ENCODE measurements around the gene SLC25A41.
A peak's percentile ranks its signal among the peaks of the same experiment; 100 is the strongest.

SLC25A41 gene

GRCh38 chr19:6425732-6426620 lies 7.6 kb downstream of the SLC25A41 start:
- Histone ChIP-seq H3K4me3 (ENCODE audit: extremely low read depth, insufficient read depth, low read length, poor library complexity, severe bottlenecking) (no peak overlapping the region), H3K9me3 (ENCODE audit: control insufficient read depth, low read length) (peaks cover 8% of the 10 kb centered on the region), H3K36me3 (ENCODE audit: control insufficient read depth, insufficient read depth, low read length) (peaks cover 22% of the 10 kb centered on the region), H3K4me1 (ENCODE audit: control insufficient read depth, insufficient read depth, low read length, poor library complexity, severe bottlenecking) (peaks cover 13% of the 10 kb centered on the region), H3K27ac (ENCODE audit: low read depth, low read length, severe bottlenecking) (peak overlapping the region; percentile 69)
- 95 to 96% methylated on average over 19 to 21 of the region's 21 CpGs for WGBS, 2 experiments (ENCODE audit: insufficient coverage in 2 of 2)

DNA sequence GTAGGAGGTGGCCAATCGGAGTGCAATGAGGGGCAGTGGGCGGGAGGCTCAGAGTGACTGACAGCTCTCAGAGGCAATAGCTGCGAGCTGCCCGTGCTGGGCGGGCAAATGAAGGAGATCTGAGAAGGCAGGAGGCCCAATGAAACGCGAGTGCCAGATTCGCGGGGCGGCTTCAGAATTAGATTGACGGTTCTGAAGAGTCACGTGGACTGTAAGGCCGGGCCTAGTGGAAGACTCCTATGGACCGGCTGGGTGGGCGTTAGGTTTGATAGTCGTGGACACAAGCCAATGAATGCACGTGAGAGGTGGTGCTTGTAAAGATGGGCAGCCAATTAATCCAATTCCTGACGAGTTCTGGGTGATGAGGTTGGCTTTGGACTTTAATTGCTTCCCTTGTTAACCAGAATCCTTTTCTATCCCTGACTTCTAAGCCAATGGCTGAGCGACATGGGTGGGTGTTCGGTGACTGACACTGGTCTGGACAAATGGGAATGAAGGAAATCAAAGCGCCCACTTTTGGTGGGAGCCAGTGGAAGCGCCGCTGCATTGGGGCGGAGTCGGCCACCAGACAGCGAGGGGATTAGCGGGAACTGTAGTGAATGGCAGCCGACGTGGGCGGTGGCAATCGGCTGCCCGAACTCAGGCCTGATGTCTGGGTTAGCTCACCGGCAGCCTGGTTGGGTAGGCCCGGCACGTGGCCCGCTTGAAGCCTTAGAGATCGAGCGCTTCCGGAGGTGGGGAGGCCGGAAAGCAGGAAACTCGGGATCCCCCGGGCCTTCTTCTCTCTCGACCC lies 8.4 kb downstream of the SLC25A41 start:
- Histone ChIP-seq H3K27ac (ENCODE audit: low read depth, low read length, severe bottlenecking) (peak overlapping the region; percentile 69), H3K9me3 (ENCODE audit: control insufficient read depth, low read length) (peaks cover 8% of the 10 kb centered on the region), H3K4me3 (ENCODE audit: extremely low read depth, insufficient read depth, low read length, poor library complexity, severe bottlenecking) (peak overlapping the region; percentile 75), H3K4me1 (ENCODE audit: control insufficient read depth, insufficient read depth, low read length, poor library complexity, severe bottlenecking) (peaks cover 13% of the 10 kb centered on the region), H3K36me3 (ENCODE audit: control insufficient read depth, insufficient read depth, low read length) (peaks cover 28% of the 10 kb centered on the region)
- WGBS, 2 experiments (ENCODE audit: insufficient coverage in 2 of 2) = 15% methylated on average over 40 to 42 of the region's 43 CpGs

GRCh38 chr19:6424195-6424938 lies 9.2 kb downstream of the SLC25A41 start, which contains the start of gene KHSRP:
Gene KHSRP, minus strand, starts transcription at chr19:6424811. Its CDS starts 110 bp downstream, at chr19:6424701.
- Histone ChIP-seq H3K36me3 (ENCODE audit: control insufficient read depth, insufficient read depth, low read length) (peaks cover 36% of the 10 kb centered on the region), H3K9me3 (ENCODE audit: control insufficient read depth, low read length) (peaks cover 8% of the 10 kb centered on the region), H3K4me3 (ENCODE audit: extremely low read depth, insufficient read depth, low read length, poor library complexity, severe bottlenecking) (peak within 1 kb of the TSS; percentile 75), H3K27ac (ENCODE audit: low read depth, low read length, severe bottlenecking) (peak within 1 kb of the TSS; percentile 69), H3K4me1 (ENCODE audit: control insufficient read depth, insufficient read depth, low read length, poor library complexity, severe bottlenecking) (peaks cover 13% of the 10 kb centered on the region)
- WGBS, 2 experiments (ENCODE audit: insufficient coverage in 2 of 2) = 0 to 1% methylated on average over 43 to 68 of the region's 114 CpGs

DNA sequence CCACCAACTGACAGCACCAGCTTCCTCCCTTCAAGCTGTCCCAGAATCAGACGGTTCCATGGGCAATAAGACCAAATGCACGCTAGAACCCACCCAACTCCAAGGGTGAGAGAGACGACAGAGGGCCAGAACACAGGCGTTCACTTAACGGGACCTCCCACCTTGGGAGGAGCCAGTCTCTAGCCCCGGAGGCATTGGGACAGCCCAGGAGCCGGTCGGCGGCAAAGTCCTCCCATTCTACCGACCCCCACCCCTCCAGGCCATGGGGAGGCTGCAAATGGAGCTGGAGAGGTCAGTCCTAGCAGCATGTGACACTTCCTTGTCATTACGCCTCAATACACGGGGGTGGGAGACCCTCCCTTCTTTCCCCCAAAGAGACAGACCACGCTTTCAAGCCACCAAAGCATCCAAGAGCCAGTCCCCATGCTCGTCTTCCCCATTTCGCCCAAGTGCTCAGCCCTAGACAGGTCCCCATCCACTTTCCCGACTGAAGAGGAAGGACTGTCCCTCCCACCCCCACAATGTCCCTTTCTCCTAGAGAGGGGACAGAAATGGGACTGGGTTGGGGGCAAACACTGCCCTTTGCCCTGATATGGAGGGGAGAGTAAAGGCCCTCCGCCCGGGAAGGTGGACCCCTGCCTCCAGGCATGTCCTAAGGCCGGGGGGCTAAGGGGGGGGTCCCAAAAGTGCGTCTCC lies 9.9 kb downstream of the SLC25A41 start:
- Histone ChIP-seq H3K36me3 (ENCODE audit: control insufficient read depth, insufficient read depth, low read length) (peaks cover 43% of the 10 kb centered on the region), H3K4me3 (ENCODE audit: extremely low read depth, insufficient read depth, low read length, poor library complexity, severe bottlenecking) (peak overlapping the region; percentile 75), H3K4me1 (ENCODE audit: control insufficient read depth, insufficient read depth, low read length, poor library complexity, severe bottlenecking) (peaks cover 13% of the 10 kb centered on the region), H3K9me3 (ENCODE audit: control insufficient read depth, low read length) (peaks cover 8% of the 10 kb centered on the region), H3K27ac (ENCODE audit: low read depth, low read length, severe bottlenecking) (peak overlapping the region; percentile 49)
- WGBS, 2 experiments (ENCODE audit: insufficient coverage in 2 of 2) = 1 to 2% methylated on average over 9 to 13 of the region's 20 CpGs

DNA sequence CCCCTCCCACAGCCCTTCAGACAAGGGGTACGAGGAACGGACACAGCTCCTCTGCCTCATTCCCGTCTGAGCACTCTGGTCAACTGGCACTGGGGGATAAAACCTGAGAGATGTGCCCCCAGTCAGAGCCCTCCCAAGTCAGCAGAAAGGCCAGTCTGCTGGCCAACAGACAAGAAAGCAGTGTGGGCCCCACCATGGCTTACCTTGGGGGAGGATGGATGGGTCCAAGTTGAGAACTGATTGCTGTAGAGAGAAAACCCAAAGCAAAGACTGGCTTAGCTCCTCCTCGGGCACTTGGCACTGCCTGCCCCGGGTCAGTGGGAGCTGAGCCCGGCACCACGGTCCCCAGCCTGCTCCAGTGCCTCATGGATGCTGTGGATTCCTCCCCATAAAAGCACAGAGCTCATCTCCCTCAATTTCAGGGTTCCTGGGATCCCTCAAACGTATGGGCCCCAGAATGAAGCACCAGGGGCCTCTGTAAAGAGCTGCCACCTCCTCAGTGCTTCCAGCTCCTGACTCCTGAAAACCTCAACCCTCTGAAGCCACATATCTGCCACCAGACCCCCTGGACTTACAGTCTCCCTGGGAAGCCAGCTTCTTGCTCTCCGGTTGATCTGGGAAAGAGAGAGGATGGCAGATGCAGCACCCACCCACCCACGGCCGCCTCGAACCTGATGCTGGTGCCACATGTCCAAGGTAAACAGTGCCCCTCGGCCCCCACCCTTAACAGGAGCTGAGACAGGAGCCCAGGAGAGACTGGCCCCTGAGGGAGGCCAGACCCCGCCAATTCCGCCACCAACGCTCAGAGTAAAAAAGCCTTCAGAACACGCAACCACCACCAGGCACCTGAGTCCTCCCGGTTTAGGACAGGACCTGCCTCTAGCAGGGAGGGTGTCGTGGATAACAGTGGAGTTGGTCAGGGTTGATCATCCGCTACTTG lies 12.2 kb downstream of the SLC25A41 start:
- Histone ChIP-seq H3K4me1 (ENCODE audit: control insufficient read depth, insufficient read depth, low read length, poor library complexity, severe bottlenecking) (peaks cover 13% of the 10 kb centered on the region), H3K36me3 (ENCODE audit: control insufficient read depth, insufficient read depth, low read length) (peaks cover 66% of the 10 kb centered on the region), H3K9me3 (ENCODE audit: control insufficient read depth, low read length) (peaks cover 7% of the 10 kb centered on the region), H3K4me3 (ENCODE audit: extremely low read depth, insufficient read depth, low read length, poor library complexity, severe bottlenecking) (no peak overlapping the region), H3K27ac (ENCODE audit: low read depth, low read length, severe bottlenecking) (peak overlapping the region; percentile 5)
- 90 to 93% methylated on average over 13 to 19 of the region's 20 CpGs for WGBS, 2 experiments (ENCODE audit: insufficient coverage in 2 of 2)

DNA sequence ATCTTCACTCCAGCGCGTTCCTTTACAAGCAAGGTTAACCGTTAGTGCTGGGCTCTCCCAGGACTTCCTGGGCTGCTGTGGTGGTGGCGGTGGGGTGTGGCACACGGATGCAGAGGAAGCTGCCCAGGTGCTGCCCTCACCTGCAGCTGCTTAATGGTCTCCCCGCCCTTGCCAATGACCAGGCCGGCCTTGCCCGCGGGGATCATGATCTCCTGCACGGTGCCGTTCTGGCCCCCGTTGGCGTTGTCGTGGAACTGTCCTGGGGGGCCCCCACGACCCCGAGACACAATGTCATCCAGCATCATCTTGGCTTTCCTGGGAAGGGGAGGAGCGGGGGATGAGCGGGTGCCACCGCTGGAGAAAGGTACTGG lies 15.0 kb downstream of the SLC25A41 start:
- 93 to 97% methylated on average over 18 to 19 of the region's 19 CpGs for WGBS, 2 experiments (ENCODE audit: insufficient coverage in 2 of 2)
- Histone ChIP-seq H3K27ac (ENCODE audit: low read depth, low read length, severe bottlenecking) (no peak overlapping the region), H3K36me3 (ENCODE audit: control insufficient read depth, insufficient read depth, low read length) (peaks cover 89% of the 10 kb centered on the region), H3K4me3 (ENCODE audit: extremely low read depth, insufficient read depth, low read length, poor library complexity, severe bottlenecking) (no peak overlapping the region), H3K4me1 (ENCODE audit: control insufficient read depth, insufficient read depth, low read length, poor library complexity, severe bottlenecking) (peaks cover 13% of the 10 kb centered on the region), H3K9me3 (ENCODE audit: control insufficient read depth, low read length) (no peaks in the 10 kb centered on the region)

DNA sequence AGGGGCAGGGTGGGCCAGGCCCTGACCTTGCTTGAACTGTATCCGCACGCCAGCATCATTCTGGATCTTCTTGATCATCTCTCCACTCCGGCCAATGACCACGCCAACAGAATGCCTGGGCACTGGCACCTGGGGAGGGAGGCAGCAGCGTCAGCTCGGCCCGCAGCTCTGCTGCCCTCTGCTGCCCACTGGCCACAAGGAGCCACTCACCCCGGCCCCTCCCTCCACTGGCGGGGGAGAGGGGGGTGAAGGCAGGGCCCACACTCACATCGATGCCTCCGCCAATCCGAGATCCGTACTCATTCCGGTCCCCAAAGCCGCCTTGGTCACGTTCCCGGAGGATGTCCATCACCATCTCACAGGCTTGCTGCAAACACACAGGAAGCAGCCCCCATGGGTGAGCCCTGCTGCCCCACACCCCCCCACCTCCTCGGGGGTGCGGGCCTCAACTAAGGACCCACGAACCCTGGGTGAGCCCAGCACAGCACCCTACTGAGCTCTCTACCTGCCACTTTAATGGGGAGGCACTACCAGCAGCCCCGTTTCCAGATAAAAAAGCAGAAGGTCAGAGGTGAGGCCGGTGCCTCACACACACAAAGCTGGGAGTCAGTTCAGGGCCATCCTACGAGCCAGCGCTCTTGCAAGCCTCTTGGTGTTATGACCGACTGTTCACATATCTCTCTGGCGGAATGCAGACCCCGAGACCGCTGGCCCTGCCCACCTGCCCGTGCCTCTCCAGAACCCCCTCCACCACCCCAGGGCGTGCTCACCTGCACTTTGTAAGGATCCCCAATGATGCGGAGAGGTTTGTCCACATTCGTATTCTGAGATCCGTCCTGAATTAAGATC lies 15.6 kb downstream of the SLC25A41 start:
- no peak overlapping the region for H3K27ac ChIP-seq (ENCODE audit: low read depth, low read length, severe bottlenecking)
- no peak overlapping the region for H3K4me3 ChIP-seq (ENCODE audit: extremely low read depth, insufficient read depth, low read length, poor library complexity, severe bottlenecking)
- H3K4me1 ChIP-seq (ENCODE audit: control insufficient read depth, insufficient read depth, low read length, poor library complexity, severe bottlenecking) = peaks cover 9% of the 10 kb centered on the region
- peaks cover 94% of the 10 kb centered on the region for H3K36me3 ChIP-seq (ENCODE audit: control insufficient read depth, insufficient read depth, low read length)
- WGBS, 2 experiments (ENCODE audit: insufficient coverage in 2 of 2) = 94 to 95% methylated on average over 30 to 32 of the region's 33 CpGs
- H3K9me3 ChIP-seq (ENCODE audit: control insufficient read depth, low read length) = no peaks in the 10 kb centered on the region

GRCh38 chr19:6416658-6417405 lies 16.7 kb downstream of the SLC25A41 start:
- WGBS, 2 experiments (ENCODE audit: insufficient coverage in 2 of 2) = 96 to 98% methylated on average over 21 to 25 of the region's 29 CpGs

More at GRCh38 chr19:6416658-6417405, 16.7 kb downstream of the SLC25A41 start:
- Histone ChIP-seq H3K4me1 (ENCODE audit: control insufficient read depth, insufficient read depth, low read length, poor library complexity, severe bottlenecking) (no peaks in the 10 kb centered on the region), H3K4me3 (ENCODE audit: extremely low read depth, insufficient read depth, low read length, poor library complexity, severe bottlenecking) (no peak overlapping the region), H3K9me3 (ENCODE audit: control insufficient read depth, low read length) (no peaks in the 10 kb centered on the region), H3K27ac (ENCODE audit: low read depth, low read length, severe bottlenecking) (no peak overlapping the region), H3K36me3 (ENCODE audit: control insufficient read depth, insufficient read depth, low read length) (peaks cover 89% of the 10 kb centered on the region)

All from mesodermal cell (in vitro differentiated cells).